Prostate gland (tissue), 2 donors: ENCODE results near the gene CLRN1.

ENCODE experiments used
- CTCF ChIP-seq, 4 experiments: fragments of 200-600 bp in 2 of 4; fragments of 450-650 bp in 2 of 4; sonication (generic) in 2 of 4; IDR thresholded peaks; 1 replicate in 3 of 4; 2 replicates in 1 of 4; pipeline ENCODE4 v1.5.1; 2016 to 2019; ENCODE audit warnings: antibody characterized with exemption in 4 of 4, mild to moderate bottlenecking in 2 of 4, moderate library complexity in 2 of 4
- POLR2A ChIP-seq: fragments of 450-650 bp; IDR thresholded peaks from one replicate; pipeline ENCODE4 v1.6.1; 2016; ENCODE audit warnings: antibody characterized with exemption, mild to moderate bottlenecking

DNA sequence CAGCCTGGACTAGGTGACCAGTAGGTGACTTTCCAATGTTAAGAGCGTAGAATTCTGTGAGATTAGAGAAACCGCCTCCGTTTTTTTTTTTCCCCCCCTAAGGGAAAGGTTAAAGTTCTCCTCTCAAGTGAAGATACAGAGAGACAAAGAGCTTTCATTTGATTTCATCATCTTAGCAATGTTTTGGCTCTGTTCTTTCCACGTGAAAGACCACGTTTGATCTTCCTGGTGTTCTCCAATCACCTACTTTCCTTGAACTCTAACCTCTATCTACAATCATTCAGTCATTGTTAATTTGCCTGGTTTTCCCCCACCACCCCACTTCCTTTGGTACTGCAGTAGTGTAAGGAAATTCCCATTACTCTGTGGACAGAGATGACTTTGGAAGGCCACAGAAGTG, 36.9 kb upstream of the CLRN1 start:
- TF ChIP-seq CTCF (IDR thresholded peaks at IDR 0.05) (no peak), POLR2A (no peak)
